Mesodermal cell (in vitro differentiated cells): Measurements from ENCODE around the gene PEX16.

Experiments used
- H3K27ac ChIP-seq: 2 replicates; pipeline ENCODE4 v1.7.0; 2013; ENCODE audit warnings: mild to moderate bottlenecking, low read depth, low read length, moderate library complexity; ENCODE audit not compliant: severe bottlenecking
- H3K36me3 ChIP-seq: 2 replicates; pipeline ENCODE4 v1.7.1; 2013; ENCODE audit warnings: mild to moderate bottlenecking, low read length, moderate library complexity; ENCODE audit not compliant: control insufficient read depth, insufficient read depth
- H3K4me1 ChIP-seq: one replicate; pipeline ENCODE4 v1.7.1; 2013; ENCODE audit warnings: mild to moderate bottlenecking, low read length; ENCODE audit not compliant: insufficient read depth, control insufficient read depth, poor library complexity, severe bottlenecking
- H3K4me3 ChIP-seq: 2 replicates; pipeline ENCODE4 v1.7.0; 2013; ENCODE audit warnings: low read length, control low read depth, mild to moderate bottlenecking; ENCODE audit not compliant: insufficient read depth, poor library complexity, severe bottlenecking; ENCODE audit errors: extremely low read depth
- H3K9me3 ChIP-seq: 2 replicates; pipeline ENCODE4 v1.7.1; 2013; ENCODE audit warnings: mild to moderate bottlenecking, low read length, moderate library complexity; ENCODE audit not compliant: control insufficient read depth
- WGBS, 2 experiments: methylation state at CpG; one replicate each; pipeline ENCODE4 v1.1.5; 2013; ENCODE audit warnings: missing lambda C conversion rate in 2 of 2; ENCODE audit not compliant: insufficient coverage in 2 of 2; 5-methylcytosine and 5-hydroxymethylcytosine counted together

The PEX16 gene

GRCh38 chr11:45930951-45931570 lies 13.4 kb upstream of the PEX16 start:
- no peaks in the 10 kb centered on the region for H3K4me1 ChIP-seq
- 90 to 95% methylated on average over 5 to 6 of the region's 8 CpGs for WGBS, 2 experiments
- no peaks in the 10 kb centered on the region for H3K9me3 ChIP-seq
- peaks cover 47% of the 10 kb centered on the region for H3K36me3 ChIP-seq
- H3K27ac ChIP-seq = no peak overlapping the region
- H3K4me3 ChIP-seq = no peak overlapping the region

GRCh38 chr11:45930031-45930794 lies 12.5 kb upstream of the PEX16 start:
- WGBS, 2 experiments = 93 to 98% methylated on average over 14 of the region's 14 CpGs
- no peaks in the 10 kb centered on the region for H3K9me3 ChIP-seq

GRCh38 chr11:45929486-45930030 lies 11.9 kb upstream of the PEX16 start:
- Histone ChIP-seq H3K27ac (no peak overlapping the region), H3K4me1 (no peaks in the 10 kb centered on the region), H3K36me3 (peaks cover 33% of the 10 kb centered on the region), H3K9me3 (no peaks in the 10 kb centered on the region), H3K4me3 (no peak overlapping the region)
- 87 to 100% methylated on average over 3 to 4 of the region's 10 CpGs for WGBS, 2 experiments

More at GRCh38 chr11:45930031-45930794, 12.5 kb upstream of the PEX16 start:
- Histone ChIP-seq H3K4me3 (no peak overlapping the region), H3K27ac (no peak overlapping the region), H3K4me1 (no peaks in the 10 kb centered on the region), H3K36me3 (peaks cover 39% of the 10 kb centered on the region)

- no peak overlapping the region for H3K27ac ChIP-seq
- 87 to 98% methylated on average over 11 to 12 of the region's 13 CpGs for WGBS, 2 experiments
These were observed 11.0 kb upstream of the PEX16 start for GRCh38 chr11:45928535-45929215.

GRCh38 chr11:45927684-45928413 lies 10.2 kb upstream of the PEX16 start:
- 94 to 95% methylated on average over 24 to 27 of the region's 27 CpGs for WGBS, 2 experiments
- H3K9me3 ChIP-seq = no peaks in the 10 kb centered on the region
- H3K4me3 ChIP-seq = no peak overlapping the region
- H3K36me3 ChIP-seq = peaks cover 16% of the 10 kb centered on the region
- H3K27ac ChIP-seq = no peak overlapping the region
- no peaks in the 10 kb centered on the region for H3K4me1 ChIP-seq

More at GRCh38 chr11:45928535-45929215, 11.0 kb upstream of the PEX16 start:
- Histone ChIP-seq H3K4me1 (no peaks in the 10 kb centered on the region), H3K36me3 (peaks cover 24% of the 10 kb centered on the region), H3K9me3 (no peaks in the 10 kb centered on the region), H3K4me3 (no peak overlapping the region)

GRCh38 chr11:45927332-45927683 lies 9.6 kb upstream of the PEX16 start:
- Histone ChIP-seq H3K36me3 (peaks cover 12% of the 10 kb centered on the region), H3K9me3 (no peaks in the 10 kb centered on the region), H3K4me3 (no peak overlapping the region), H3K4me1 (no peaks in the 10 kb centered on the region), H3K27ac (no peak overlapping the region)
- WGBS, 2 experiments = 83 to 91% methylated on average over 12 to 14 of the region's 15 CpGs

- no peak overlapping the region for H3K4me3 ChIP-seq
- peaks cover 8% of the 10 kb centered on the region for H3K36me3 ChIP-seq
- H3K9me3 ChIP-seq = no peaks in the 10 kb centered on the region
- 88 to 100% methylated on average over 8 to 9 of the region's 12 CpGs for WGBS, 2 experiments
- H3K27ac ChIP-seq = no peak overlapping the region
- no peaks in the 10 kb centered on the region for H3K4me1 ChIP-seq
These were observed 9.1 kb upstream of the PEX16 start for GRCh38 chr11:45926536-45927331.

- Histone ChIP-seq H3K9me3 (no peaks in the 10 kb centered on the region), H3K36me3 (peaks cover 5% of the 10 kb centered on the region), H3K4me3 (no peak overlapping the region), H3K27ac (no peak overlapping the region), H3K4me1 (no peaks in the 10 kb centered on the region)
- WGBS, 2 experiments = 88 to 96% methylated on average over 4 to 9 of the region's 12 CpGs
These were observed 8.3 kb upstream of the PEX16 start for GRCh38 chr11:45926001-45926401.

- H3K9me3 ChIP-seq = no peaks in the 10 kb centered on the region
- 67% methylated on average over 1 of the region's 3 CpGs; no CpG with 5 or more reads in 1 of the 2 experiments for WGBS, 2 experiments
- no peak overlapping the region for H3K4me3 ChIP-seq
- no peak overlapping the region for H3K27ac ChIP-seq
- peaks cover 5% of the 10 kb centered on the region for H3K36me3 ChIP-seq
- H3K4me1 ChIP-seq = no peaks in the 10 kb centered on the region
These were observed 7.9 kb upstream of the PEX16 start for GRCh38 chr11:45925550-45925949.
